HT-29 (cell line): ENCODE measurements around the gene NPC1L1. TPM values are rescaled to one million over a fixed set of nuclear protein-coding genes. Genes with fewer than 3 reads are reported as not detected.
"Not testable (repeated sequence)": the region's sequence is repeated elsewhere in the genome, so short reads cannot be mapped to it uniquely, and the experiment has no call there.

Source experiments
- DNase-seq: peaks from one replicate; pipeline ENCODE4 v3.0.0-alpha.2; 2015; ENCODE audit warnings: low spot score
- total RNA-seq: library from RNA; depleted of rRNA; stranded (reverse); fragments of >200 nt; shearing (Covaris generic); gene quantifications from 2 replicates; pipeline ENCODE4 v1.2.3, GENCODE V29; 2014

NPC1L1 gene
- total RNA-seq, 1 experiment from 2014 or later: 0.31 TPM

GRCh38 chr7:44506592-44507288 is 34.4 kb downstream of the NPC1L1 start:
- DNase-seq: not testable (repeated sequence)

GRCh38 chr7:44505595-44505994 is 35.5 kb downstream of the NPC1L1 start:
- no peak for DNase-seq

GRCh38 chr7:44498230-44498954 is 42.7 kb downstream of the NPC1L1 start:
- no peak for DNase-seq

- DNase-seq: no peak
These were observed 43.7 kb downstream of the NPC1L1 start for GRCh38 chr7:44497155-44498027.

GRCh38 chr7:44496385-44496784 is 44.7 kb downstream of the NPC1L1 start:
- DNase-seq: no peak

GRCh38 chr7:44494960-44495359 is 46.2 kb downstream of the NPC1L1 start:
- no peak for DNase-seq

GRCh38 chr7:44491229-44491628 is 49.9 kb downstream of the NPC1L1 start:
- DNase-seq: no peak

- DNase-seq: peak; percentile 94
These were observed 50.6 kb downstream of the NPC1L1 start, which contains the start of gene NUDCD3 for GRCh38 chr7:44490351-44491200. TSS of gene NUDCD3 (minus strand) at chr7:44490658. CDS start at chr7:44490600, 58 bp downstream.

GRCh38 chr7:44489955-44490350 is 51.2 kb downstream of the NPC1L1 start:
- DNase-seq: peak; percentile 51

GRCh38 chr7:44488955-44489354 is 52.2 kb downstream of the NPC1L1 start:
- no peak for DNase-seq

GRCh38 chr7:44486693-44487092 is 54.4 kb downstream of the NPC1L1 start:
- DNase-seq: peak; percentile 14

- DNase-seq: no peak
These were observed 55.1 kb downstream of the NPC1L1 start for GRCh38 chr7:44486001-44486400.

GRCh38 chr7:44484482-44485313 is 56.4 kb downstream of the NPC1L1 start:
- DNase-seq: no peak

- no peak for DNase-seq
These were observed 58.3 kb downstream of the NPC1L1 start for GRCh38 chr7:44482502-44483485.

GRCh38 chr7:44477938-44478337 is 63.2 kb downstream of the NPC1L1 start:
- DNase-seq: no peak

GRCh38 chr7:44477063-44477830 is 63.9 kb downstream of the NPC1L1 start:
- DNase-seq: peak; percentile 93

- no peak for DNase-seq
These were observed 64.8 kb downstream of the NPC1L1 start for GRCh38 chr7:44476313-44476712.

GRCh38 chr7:44473295-44473694 is 67.8 kb downstream of the NPC1L1 start:
- DNase-seq: peak; percentile 81
